B cell (primary cell): Measurements from ENCODE around the gene ARRDC3.

Experiments used
- EZH2 ChIP-seq: IDR thresholded peaks from 2 replicates; pipeline ENCODE4 v1.6.1; 2012; ENCODE audit warnings: borderline replicate concordance, low read depth, mild to moderate bottlenecking, moderate library complexity, low read length; ENCODE audit not compliant: insufficient read depth, poor library complexity, severe bottlenecking
- TF ChIP-seq, protein P1 (sequence below): fragments of 200-600 bp; IDR thresholded peaks from one replicate; pipeline ENCODE4 v1.8.0; 2022; ENCODE audit warnings: antibody characterized with exemption, mild to moderate bottlenecking

DNA sequence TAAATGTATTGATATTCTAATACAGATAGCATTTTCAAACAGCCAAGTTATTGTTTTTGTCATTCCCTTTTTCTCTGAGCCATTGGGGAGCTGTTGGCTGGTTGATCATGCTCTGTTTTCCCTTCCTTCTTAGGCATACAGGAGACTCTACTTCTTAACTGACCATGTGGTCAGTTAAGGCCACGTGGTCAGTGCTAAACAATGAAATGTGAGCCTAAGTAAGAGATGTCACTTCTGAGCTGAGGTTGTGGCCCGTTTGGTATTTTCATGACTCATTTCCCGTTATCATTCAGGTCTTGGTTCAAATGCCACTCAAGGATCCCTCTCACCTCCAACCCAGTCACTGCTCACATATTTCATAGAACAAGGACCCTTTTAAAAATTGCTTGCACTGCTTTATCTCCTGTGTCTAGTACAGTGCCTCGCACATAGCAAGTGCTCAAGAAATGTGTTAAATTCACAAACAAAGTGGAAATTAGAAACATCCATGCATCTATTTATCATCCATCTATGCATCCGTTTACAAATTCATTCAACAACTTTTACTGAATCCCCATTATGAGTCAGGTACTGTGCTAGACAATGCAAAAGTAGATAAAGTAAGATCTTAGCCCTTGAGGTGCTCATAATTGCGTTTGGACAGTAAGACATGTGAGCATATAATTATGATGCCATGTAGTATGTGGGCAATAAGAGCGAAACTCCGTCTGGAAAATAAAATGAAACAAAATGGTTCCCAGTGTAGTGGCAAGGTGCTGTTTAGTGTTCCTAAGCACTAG lies 50.7 kb downstream of the ARRDC3 start:
- TF ChIP-seq, protein P1, sequence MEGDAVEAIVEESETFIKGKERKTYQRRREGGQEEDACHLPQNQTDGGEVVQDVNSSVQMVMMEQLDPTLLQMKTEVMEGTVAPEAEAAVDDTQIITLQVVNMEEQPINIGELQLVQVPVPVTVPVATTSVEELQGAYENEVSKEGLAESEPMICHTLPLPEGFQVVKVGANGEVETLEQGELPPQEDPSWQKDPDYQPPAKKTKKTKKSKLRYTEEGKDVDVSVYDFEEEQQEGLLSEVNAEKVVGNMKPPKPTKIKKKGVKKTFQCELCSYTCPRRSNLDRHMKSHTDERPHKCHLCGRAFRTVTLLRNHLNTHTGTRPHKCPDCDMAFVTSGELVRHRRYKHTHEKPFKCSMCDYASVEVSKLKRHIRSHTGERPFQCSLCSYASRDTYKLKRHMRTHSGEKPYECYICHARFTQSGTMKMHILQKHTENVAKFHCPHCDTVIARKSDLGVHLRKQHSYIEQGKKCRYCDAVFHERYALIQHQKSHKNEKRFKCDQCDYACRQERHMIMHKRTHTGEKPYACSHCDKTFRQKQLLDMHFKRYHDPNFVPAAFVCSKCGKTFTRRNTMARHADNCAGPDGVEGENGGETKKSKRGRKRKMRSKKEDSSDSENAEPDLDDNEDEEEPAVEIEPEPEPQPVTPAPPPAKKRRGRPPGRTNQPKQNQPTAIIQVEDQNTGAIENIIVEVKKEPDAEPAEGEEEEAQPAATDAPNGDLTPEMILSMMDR = no peak
- no peak for TF ChIP-seq EZH2
